HG03432 (cell line): ENCODE results near the gene RFX2.
"Not testable (repeated sequence)": the region's sequence is repeated elsewhere in the genome, so short reads cannot be mapped to it uniquely, and the experiment has no call there.

ENCODE experiments used
- ATAC-seq: cut with Tn5 transposase; IDR thresholded peaks from one replicate; pipeline ENCODE4 v1.9.1; 2021; ENCODE audit warnings: mild to moderate bottlenecking, moderate library complexity; ENCODE audit not compliant: unreplicated experiment

RFX2 gene

DNA sequence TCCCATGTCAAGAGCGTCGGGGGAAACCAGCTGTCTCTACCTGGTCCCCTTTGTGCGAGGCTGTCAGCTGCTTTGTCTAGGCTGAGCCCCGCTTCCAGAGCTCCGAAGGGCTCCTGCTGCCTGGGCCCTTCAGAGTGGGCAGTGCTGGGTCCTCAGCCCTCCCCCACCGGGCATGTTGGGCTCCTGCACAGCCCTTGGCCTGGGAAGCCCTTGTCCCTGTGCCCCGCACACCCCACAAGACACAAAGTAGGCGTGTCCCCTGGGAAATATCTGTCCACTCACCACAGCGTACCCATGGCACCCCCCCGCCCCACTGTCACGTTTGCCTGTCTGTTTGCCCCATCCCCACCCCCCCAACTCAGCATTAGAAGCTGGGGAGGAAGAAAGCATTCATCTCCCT, 92.7 kb downstream of the RFX2 start:
- ATAC-seq: no peak

DNA sequence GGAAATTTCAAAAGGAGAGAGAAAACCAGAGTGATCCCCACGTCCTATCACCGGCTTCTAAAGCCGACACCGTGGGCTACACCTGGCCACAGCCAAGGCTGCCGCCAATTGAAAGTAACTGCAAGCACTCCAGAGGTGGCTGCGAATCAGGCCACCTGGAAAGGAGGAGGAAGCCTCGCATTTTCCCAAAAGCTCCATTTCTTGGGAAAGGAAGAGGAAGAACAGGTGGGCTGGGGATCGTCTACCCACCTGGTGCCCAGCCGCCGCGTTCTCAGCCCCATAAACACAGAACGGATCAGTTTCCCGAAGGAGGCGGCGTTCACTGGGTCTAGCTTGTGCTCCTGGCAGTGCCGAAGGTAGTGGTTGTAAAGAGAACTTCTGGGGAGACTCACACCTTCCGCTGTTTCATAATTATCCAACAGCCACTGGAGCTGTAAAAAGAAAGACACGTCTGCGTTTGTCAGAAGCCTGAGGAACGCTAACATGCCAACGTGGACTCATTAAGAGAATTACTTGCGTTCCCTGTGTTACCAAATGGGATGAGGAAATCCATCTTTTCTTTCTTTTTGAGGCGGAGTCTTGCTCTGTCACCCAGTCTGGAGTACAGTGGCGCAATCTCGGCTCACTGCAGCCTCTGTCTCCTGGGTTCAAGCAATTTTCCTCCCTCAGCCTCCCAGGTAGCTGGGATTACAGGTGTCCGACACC, 94.3 kb downstream of the RFX2 start:
- no peak for ATAC-seq

DNA sequence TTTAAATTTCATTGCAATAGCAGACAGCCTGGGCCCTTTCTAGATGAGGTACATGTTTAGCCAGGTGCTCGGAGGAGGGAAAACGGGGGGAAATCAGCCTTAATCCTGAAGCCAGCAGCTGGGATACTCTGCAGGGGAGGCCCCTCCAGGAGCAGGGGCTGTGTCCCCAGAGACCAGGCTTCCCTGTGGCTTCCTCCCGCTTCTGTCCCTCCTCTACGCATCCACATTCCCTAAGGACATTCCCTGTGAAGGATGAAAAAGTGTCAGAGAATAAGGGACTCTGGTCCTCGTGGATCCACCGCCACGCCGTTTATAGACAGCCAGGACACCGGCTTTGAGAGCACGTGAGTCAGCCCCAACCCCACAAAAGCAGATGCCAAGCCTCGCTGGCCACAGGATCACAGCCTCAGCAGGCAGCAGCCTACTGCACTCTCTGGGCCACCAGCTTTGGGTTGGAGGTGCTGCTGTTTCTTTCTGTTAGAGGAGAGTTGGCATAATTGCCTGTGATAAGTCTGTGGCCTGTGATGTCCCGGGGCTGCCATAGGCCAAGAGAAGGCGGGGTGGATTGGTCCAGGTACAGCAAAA, 95.7 kb downstream of the RFX2 start:
- no peak for ATAC-seq

DNA sequence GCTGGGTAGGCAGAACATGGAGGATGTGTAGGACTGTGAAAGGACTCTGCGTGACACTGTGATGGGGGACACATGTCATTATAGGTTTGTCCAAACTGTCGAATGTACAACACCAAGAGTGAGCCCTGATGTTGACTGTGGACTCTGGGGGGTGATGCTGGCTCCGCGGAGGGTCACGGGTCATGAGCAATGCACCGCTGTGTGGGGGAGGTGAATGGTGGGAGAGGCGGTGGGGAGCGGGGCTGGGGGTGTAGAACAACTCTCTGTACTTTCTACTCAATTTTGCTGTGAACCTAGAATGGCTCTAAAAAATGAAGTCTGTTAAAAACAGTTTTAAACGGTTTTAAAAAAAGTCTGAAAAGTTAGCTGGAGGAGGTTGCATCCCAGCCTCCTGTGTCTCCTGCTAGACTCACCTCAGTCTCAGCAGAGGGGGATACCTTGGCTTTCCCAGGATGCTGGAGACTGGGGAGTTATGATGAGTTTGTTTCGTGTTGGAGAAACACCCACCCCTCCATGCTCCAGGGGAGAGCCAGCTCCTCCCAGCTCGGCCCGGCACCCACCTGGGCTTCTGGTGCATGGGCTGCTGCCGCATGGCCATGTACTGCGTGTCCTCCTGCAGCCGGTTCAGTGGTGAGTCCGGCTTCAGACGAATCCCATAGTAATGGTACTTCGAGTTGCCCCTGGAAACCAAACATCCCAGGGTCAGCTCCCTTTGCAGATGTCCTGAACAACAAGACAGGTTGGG, 97.7 kb downstream of the RFX2 start:
- ATAC-seq: no peak

DNA sequence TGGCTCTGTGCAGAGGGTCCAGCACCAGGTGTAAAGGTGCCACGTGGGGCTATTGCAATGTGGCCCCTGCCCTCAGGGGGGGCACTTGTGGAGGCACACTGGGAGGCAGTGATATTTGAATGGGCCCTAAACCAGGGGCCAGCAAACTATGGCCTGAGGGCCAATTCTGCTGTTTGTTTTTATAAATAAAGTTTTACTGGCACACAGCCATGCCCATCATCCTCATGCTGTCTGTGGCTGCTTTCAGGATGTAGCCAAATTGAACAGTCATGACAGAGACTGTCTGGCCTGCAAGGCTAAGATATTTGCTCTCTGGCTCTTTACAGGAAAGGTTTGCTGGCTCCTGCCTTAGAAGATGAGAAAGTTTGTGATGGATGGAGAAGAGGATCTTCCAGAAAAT, 98.5 kb downstream of the RFX2 start:
- ATAC-seq: no peak

DNA sequence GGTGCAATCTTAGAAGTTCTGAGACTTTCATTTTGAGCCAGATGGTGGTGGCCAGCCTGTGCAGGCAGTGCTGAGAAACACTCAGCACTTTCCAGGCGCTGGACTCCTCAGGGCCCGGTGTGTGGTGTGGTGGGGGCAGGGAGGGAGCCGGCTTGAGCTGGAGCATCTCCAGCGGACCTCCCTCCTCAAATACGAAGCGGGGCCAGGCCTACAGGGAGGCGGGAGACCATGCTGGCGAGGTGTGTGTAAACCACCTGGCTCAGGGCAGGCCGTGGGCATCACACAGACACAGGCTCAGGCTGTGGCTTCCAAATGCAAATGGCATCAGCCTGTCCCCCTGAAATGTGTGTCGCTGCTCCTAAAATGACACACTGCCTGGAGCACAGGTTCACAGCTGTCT, 99.1 kb downstream of the RFX2 start:
- ATAC-seq: no peak

DNA sequence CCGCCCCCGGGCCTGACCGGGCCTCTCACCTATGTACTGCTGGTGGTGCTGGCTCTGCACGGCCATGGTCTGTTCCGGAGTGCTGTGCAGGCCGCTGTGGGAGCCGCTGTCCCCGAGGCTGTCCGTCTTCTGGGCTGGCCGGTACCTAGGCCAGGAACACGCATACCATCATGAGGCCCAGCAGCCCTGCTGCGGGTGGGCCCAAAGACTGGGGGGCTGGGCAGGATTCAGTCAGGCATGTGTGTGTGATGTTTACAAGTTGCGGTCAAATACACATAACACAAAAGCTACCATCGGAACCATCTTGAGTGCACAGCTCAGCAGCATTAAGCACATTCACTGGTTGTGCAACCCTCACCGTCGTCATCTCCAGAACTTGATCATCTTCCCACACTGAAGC, 100.2 kb downstream of the RFX2 start:
- ATAC-seq: no peak

DNA sequence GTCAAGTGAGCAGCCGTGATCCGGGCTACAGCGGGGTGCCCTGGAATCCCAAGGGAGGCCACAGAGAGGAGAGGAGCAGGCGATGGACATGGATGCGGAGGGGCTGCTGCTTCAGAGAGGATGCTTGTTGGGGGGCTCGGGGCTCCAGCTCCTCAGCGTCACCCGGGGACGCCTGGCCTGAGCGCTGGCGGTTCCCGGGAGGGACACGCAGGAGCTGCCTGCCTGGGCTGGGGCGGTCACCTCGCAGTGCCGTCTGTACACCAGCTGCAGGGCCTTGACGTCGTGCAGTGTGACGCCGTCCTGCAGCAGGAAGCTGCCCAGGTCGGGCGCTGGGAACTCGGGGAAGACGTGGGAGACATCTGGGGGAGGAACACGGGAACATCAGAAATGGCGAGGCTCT, 102.4 kb downstream of the RFX2 start:
- no peak for ATAC-seq

DNA sequence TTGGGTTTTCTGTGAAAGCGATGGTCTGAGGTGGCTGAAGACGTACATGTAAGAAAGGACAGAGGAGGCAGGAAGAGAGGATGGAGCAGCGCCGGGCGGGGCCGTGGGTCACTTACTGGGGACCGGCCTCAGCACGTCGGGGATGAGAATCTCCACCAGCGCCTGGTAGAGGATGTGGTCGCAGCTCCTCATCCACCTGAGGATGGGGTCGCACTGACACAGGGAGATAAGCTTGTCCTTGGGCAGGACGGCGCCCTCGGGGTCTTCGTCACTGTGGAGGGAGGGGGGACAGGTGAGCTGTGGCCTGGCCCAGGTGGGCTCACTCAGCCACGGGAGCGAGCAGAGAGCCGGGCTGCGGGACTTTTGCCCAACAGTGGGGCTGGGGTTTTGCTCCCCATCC, 103.4 kb downstream of the RFX2 start:
- no peak for ATAC-seq

DNA sequence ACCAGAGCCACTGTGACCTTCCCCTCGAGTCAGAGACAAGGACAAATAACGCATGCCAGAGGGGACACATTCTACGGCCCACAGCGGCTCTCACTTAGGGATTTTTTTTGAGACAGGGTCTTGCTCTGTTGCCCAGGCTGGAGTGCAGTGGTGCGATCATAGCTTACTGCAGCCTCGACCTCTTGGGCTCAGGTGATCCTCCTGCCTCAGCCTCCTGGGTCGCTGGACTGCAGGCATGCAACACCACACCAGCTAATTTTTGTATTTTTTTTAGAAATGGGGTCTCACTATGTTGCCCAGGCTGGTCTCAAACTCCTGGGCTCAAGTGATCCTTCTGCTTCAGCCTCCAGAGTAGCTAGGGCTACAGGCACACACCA, 104.2 kb downstream of the RFX2 start:
- not testable (repeated sequence) for ATAC-seq

DNA sequence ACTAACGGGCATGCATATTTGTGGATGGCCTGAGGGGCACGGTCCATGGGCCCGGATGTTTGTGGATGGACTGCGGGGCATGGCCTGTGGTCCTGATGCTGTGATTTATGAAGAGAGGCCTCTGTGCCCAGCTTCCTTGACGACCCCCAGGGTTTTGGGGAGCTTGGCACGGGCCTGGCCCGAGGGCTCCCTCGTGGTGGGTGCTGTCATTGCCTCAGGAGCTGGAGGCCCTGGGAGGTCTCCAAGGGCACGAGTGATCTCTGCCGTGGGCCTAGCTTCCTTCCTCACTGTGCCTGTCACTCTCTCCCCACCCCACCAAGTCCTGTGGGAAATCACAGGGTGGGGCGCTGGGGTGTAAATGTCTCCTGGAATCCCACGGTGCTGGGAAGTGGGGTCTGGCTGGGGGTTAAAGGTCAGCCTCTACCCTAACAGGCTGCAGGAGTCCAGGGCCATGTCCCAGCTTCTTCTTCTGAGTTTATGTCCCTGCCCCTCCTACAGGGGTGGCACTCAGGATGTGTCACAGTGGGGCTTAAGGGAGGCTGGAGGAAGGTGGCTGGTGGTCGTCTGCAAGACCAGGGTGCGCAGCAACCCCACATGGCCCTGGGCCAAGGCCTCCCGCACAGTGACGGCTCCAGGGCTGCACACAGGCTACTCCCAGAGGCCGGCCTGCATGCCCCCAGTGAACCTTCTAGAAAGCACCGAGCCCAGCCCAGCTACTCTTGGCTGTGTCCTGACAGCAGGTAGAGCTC, 104.8 kb downstream of the RFX2 start:
- no peak for ATAC-seq

DNA sequence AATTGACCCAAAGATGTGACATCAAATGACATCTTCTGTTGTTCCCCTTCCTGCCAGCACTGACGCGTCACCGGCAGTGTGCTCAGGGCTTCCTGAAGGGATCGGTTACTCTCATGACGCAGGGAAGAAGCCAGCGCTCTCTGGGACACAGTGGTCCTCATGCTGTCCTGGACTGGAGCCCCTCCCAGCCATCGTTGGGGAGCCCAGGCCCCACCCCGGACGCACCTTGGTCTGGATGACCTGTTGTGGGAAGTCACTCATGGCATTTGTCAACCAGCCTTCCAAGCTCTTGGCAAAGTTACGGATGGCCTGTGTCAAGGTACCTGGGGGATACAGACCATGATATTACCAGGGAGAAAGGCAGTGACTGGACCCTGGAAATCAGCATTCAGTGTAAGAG, 106.3 kb downstream of the RFX2 start:
- no peak for ATAC-seq

DNA sequence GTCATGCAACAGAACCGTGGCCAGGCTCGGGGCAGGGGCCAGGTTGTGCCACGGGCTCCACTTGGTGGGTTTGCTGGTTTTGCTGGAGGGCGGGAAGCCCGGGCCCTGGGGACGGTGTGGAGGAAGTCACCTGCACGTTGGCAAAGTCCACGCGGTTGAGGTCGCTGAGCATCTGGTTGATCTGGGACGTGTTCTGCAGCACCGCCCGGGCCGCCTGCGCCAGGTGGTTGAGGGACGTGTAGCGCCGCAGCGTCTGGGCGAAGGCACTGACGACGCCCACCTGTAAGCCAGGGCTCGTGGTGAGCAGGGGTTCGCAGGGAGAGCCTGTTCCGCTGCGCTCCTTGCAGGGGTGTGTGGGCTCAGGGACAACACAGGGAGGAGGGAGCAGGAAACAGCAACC, 107.7 kb downstream of the RFX2 start:
- ATAC-seq: no peak

DNA sequence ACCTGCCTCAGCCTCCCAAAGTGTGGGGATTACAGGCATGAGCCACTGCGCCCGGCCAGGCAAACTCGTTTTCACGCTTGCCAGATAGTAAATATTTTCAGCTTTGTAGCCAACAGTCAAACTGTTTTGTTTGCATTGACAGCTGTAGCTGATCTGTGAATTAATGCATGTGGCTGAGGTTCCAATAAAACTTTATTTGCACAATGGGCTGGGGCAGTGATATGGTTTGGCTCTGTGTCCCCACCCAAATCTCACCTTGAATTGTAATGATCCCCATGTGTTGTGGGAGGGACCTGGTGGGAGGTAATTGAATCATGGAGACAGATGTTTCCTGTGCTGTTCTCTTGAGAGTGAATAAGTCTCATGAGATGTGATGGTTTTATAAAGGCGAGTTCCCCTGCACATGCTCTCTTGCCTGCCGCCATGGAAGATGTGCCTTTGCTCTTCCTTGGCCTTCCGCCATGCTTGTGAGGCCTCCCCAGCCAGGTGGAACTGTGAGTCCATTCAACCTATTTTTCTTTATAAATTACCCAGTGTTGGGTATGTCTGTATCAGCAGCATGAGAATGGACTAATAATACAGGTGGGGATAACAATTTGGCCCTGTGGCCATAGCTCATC, 110.0 kb downstream of the RFX2 start:
- no peak for ATAC-seq

DNA sequence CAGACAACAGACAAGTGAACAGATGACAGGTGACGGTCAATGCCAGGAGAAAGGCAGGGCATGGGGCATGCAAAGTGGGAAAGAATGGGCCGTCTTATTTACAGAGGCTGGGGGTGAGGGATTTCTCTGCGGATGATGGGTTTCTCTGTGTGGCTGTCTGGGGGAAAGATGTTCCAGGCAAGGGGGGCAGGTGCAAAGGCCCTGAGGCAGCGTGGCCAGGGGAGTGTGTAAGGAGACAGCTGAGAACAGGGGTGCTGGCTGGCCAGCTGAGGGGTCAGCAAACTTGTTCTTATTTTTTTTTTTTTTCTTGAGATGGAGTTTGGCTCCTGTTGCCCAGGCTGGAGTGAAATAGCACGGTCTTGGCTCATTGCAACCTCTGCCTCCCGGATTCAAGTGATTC, 110.6 kb downstream of the RFX2 start:
- ATAC-seq: no peak

DNA sequence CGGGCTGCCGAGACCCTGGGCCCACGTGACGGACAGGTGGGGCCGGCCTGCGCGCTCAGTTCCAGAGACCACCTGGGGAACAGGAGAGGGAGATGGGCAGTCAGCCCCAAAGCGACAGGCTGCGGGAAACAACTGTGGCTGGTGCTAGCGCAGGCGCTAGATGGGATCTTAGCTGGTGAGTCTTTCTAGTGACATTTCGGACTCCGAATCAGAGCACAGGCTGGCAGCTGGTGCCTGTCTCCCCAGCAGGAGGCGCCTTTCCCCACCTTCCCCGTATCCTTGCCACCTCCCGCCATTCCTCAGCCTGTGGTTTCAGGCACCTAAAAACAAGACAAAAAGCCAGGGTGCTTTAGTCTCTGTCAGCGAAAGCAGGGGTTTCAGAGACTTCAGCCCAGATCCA, 112.9 kb downstream of the RFX2 start:
- ATAC-seq: no peak

DNA sequence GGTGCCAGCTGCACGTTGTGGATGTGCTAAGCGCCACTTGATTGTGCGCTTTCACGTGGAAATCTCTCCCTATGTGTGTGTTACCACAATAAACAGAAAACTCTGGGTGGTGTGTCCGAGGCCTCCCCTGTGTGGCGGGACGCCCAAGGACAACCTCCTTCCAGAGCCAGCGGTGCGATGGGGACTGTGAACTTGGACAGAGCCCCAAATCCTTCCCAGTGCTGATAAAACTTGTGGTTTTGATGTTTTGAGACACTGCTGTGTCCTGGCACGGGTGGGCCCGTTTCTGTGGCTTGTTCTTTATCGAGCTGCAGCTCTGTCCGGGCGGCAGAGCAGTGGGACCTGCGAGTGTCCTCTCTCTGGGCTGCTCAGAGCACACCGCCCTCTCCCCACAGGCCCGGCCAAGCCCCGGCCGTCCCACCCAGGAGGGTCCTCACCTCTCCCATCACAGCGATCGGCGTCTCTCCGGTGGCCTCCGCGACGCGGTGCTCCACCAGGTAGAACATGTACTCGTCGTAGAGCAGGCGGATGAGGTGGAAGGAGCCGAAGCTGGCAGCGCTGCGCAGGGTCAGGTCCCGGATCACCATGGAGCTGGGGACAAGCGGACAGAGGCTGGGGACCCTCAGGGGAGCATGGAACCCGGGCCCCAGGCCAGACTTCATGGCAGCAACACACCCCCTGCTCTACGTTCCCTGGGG, 113.5 kb downstream of the RFX2 start:
- ATAC-seq: no peak

DNA sequence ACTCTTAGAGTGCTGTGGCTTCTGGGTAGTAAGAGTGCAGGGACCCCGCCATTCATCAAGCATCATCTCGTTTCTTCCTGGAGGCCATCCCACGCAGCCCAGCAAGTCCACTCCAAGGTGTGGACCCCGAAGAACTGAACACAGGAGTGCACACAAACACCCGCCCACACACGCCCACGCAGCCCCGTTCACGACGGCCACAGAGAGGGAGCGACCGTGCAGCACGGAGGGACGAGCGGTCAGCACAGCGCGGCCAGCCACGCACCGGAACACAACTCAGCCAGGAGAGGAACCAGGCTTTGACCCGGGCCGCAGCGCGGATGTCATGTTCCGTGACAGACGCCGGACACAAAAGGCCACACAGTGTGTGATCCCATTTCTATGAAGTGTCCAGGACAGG, 114.2 kb downstream of the RFX2 start:
- ATAC-seq: no peak

DNA sequence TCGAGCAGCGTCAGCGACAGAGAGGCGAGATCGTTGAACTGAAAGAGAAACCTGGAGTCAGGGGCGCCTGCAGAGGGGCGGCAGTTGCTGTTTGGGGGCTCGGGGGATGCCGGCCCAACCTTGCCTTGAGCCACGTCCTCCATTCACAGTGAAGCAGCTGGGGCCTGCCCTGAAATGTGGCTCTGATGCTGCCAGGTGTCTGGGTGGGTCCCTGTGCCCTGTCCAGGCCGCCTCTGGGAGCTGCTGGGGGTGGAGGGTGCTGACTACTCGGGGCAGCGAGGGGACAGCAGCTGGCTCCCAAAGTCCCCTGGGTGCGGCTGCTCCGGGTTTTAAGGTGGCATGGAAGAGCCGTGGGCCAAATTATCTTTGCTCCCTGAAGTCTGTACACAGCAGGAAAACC, 114.7 kb downstream of the RFX2 start:
- no peak for ATAC-seq

DNA sequence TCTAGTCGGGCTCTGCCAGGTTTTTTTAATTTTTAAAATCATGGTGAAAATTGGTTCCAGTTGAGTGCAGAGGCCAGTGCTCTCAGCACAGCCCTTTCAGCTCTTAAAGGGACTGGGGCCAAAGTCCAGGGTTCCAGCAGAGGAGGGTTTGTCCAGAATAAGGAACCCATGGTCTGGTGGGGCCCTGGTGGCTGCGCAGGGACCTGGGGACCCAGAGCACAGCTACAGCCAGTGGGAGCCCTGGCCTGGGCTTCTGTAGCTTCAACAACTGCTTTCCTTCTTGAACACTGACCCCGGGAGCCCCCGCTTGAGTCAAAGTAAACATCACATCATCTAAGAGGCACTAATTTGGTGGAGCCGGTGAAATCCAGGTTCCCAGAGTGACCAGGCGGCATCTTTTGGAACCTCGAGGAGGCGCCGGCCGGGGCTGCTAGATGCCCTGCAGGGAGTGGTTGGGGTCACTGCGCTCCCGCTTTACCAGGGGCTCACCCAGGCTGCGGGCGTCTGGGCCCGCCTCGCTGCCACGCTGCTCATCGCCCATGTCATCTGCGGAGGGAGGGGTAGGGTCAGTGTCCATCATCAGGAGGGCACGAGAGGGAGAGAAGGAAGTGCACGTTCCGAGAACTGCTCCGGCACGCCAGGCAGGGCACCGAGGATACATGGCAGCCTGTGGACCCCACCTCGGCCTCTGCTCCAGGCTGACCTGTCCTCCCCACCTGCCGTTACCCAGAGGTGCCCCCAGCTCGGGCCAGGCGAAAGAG, 115.7 kb downstream of the RFX2 start:
- ATAC-seq: no peak
